Measurements from ENCODE around the gene TNNI2. TPM values are rescaled to one million over a fixed set of nuclear protein-coding genes. Genes with fewer than 3 reads are reported as not detected.

TNNI2 gene
- polyA plus RNA-seq, 1 donor from 2014 or later: not detected

DNA sequence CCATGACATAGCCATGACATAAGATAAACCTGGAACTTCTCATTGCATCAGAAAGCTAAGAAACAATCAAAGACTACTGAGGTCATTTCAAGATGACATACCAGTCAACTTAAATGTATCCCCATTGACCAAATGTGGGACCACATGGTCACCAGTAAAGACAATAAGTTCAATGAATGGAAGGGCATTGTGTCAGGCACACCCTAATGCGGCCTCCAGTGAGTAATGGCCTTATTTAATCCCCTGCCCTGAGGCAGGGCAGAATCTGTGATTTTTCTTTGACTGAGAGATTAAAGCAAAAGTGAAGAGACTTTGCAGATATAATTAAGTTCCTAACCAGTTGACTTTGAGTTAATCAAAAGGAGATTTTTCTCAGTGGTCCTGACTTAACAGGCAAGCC, 21.3 kb upstream of the TNNI2 start:
- Histone ChIP-seq H3K4me2 (ENCODE audit: low read length) (no peak overlapping the region), H3K9me2 (ENCODE audit: insufficient read depth, low read length) (no peaks in the 10 kb centered on the region), H3F3A (ENCODE audit: insufficient read depth, low read length, poor library complexity, severe bottlenecking) (no peaks in the 10 kb centered on the region), H3K4me3 (ENCODE audit: low read length) (no peak overlapping the region), H3K27ac (ENCODE audit: low read length) (no peak overlapping the region), H3K27me3 (ENCODE audit: insufficient read depth, low read depth, low read length) (no peaks in the 10 kb centered on the region), H4K20me1 (ENCODE audit: insufficient read depth) (no peaks in the 10 kb centered on the region), H3K79me2 (replicated peaks; ENCODE audit: insufficient read depth, low read length) (no peaks in the 10 kb centered on the region), H3K9ac (ENCODE audit: low read length) (no peak overlapping the region), H3K36me3 (ENCODE audit: insufficient read depth, low read length) (no peaks in the 10 kb centered on the region), H3K9me3 (ENCODE audit: low read length) (no peaks in the 10 kb centered on the region), H2AFZ (ENCODE audit: low read depth, low read length) (no peak overlapping the region)
- TF ChIP-seq EZH2 (IDR thresholded peaks at IDR 0.05; ENCODE audit: borderline replicate concordance, insufficient read depth, low read length, poor library complexity, severe bottlenecking) (no peak), TAF1 (IDR thresholded peaks at IDR 0.05; ENCODE audit: low read depth) (no peak), SMC3 (conservative IDR thresholded peaks at IDR 0.05; ENCODE audit: poor library complexity) (no peak), RAD21 (conservative IDR thresholded peaks at IDR 0.05) (no peak), MXI1 (conservative IDR thresholded peaks at IDR 0.05; ENCODE audit: poor library complexity, severe bottlenecking) (no peak), EP300 (conservative IDR thresholded peaks at IDR 0.05; ENCODE audit: poor library complexity, severe bottlenecking) (no peak), POLR2AphosphoS5 (IDR thresholded peaks at IDR 0.05) (no peak)
- TF ChIP-seq, protein P1, sequence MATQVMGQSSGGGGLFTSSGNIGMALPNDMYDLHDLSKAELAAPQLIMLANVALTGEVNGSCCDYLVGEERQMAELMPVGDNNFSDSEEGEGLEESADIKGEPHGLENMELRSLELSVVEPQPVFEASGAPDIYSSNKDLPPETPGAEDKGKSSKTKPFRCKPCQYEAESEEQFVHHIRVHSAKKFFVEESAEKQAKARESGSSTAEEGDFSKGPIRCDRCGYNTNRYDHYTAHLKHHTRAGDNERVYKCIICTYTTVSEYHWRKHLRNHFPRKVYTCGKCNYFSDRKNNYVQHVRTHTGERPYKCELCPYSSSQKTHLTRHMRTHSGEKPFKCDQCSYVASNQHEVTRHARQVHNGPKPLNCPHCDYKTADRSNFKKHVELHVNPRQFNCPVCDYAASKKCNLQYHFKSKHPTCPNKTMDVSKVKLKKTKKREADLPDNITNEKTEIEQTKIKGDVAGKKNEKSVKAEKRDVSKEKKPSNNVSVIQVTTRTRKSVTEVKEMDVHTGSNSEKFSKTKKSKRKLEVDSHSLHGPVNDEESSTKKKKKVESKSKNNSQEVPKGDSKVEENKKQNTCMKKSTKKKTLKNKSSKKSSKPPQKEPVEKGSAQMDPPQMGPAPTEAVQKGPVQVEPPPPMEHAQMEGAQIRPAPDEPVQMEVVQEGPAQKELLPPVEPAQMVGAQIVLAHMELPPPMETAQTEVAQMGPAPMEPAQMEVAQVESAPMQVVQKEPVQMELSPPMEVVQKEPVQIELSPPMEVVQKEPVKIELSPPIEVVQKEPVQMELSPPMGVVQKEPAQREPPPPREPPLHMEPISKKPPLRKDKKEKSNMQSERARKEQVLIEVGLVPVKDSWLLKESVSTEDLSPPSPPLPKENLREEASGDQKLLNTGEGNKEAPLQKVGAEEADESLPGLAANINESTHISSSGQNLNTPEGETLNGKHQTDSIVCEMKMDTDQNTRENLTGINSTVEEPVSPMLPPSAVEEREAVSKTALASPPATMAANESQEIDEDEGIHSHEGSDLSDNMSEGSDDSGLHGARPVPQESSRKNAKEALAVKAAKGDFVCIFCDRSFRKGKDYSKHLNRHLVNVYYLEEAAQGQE (IDR thresholded peaks at IDR 0.05; ENCODE audit: borderline replicate concordance): no peak
- TF ChIP-seq, protein P2, sequence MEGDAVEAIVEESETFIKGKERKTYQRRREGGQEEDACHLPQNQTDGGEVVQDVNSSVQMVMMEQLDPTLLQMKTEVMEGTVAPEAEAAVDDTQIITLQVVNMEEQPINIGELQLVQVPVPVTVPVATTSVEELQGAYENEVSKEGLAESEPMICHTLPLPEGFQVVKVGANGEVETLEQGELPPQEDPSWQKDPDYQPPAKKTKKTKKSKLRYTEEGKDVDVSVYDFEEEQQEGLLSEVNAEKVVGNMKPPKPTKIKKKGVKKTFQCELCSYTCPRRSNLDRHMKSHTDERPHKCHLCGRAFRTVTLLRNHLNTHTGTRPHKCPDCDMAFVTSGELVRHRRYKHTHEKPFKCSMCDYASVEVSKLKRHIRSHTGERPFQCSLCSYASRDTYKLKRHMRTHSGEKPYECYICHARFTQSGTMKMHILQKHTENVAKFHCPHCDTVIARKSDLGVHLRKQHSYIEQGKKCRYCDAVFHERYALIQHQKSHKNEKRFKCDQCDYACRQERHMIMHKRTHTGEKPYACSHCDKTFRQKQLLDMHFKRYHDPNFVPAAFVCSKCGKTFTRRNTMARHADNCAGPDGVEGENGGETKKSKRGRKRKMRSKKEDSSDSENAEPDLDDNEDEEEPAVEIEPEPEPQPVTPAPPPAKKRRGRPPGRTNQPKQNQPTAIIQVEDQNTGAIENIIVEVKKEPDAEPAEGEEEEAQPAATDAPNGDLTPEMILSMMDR (IDR thresholded peaks at IDR 0.05; ENCODE audit: poor library complexity, severe bottlenecking): no peak

DNA sequence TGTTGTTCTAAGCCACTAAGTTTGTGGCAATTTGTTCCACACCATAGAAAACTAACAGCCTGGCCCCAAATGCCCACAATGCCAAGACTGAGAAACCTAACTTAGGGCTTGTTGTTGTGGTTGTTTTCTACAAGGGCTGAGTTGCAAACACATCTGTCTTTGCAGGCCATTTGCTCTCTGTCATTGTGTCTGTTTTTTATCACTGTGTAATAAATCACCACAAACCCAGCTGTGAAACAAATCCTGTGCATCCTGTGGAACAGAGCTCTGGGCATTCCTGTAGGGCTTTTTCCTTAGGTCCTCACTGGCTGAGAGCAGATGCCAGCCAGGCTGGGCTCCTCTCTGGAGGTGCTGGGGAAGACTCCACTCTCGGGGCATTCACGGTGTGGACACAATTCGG, 19.7 kb upstream of the TNNI2 start:
- TF ChIP-seq MXI1 (conservative IDR thresholded peaks at IDR 0.05; ENCODE audit: poor library complexity, severe bottlenecking) (no peak), EP300 (conservative IDR thresholded peaks at IDR 0.05; ENCODE audit: poor library complexity, severe bottlenecking) (no peak), RAD21 (conservative IDR thresholded peaks at IDR 0.05) (no peak), SMC3 (conservative IDR thresholded peaks at IDR 0.05; ENCODE audit: poor library complexity) (no peak), TAF1 (IDR thresholded peaks at IDR 0.05; ENCODE audit: low read depth) (no peak), POLR2AphosphoS5 (IDR thresholded peaks at IDR 0.05) (no peak), EZH2 (IDR thresholded peaks at IDR 0.05; ENCODE audit: borderline replicate concordance, insufficient read depth, low read length, poor library complexity, severe bottlenecking) (no peak)
- TF ChIP-seq, protein P1 (IDR thresholded peaks at IDR 0.05; ENCODE audit: borderline replicate concordance): no peak
- TF ChIP-seq, protein P2 (IDR thresholded peaks at IDR 0.05; ENCODE audit: poor library complexity, severe bottlenecking): no peak
- Histone ChIP-seq H3K27me3 (ENCODE audit: insufficient read depth, low read depth, low read length) (no peaks in the 10 kb centered on the region), H3K9ac (ENCODE audit: low read length) (no peak overlapping the region), H3K79me2 (replicated peaks; ENCODE audit: insufficient read depth, low read length) (no peaks in the 10 kb centered on the region), H3K4me2 (ENCODE audit: low read length) (no peak overlapping the region), H2AFZ (ENCODE audit: low read depth, low read length) (no peak overlapping the region), H3K27ac (ENCODE audit: low read length) (no peak overlapping the region), H3K4me3 (ENCODE audit: low read length) (no peak overlapping the region), H3K9me3 (ENCODE audit: low read length) (no peaks in the 10 kb centered on the region), H3F3A (ENCODE audit: insufficient read depth, low read length, poor library complexity, severe bottlenecking) (no peaks in the 10 kb centered on the region), H4K20me1 (ENCODE audit: insufficient read depth) (no peaks in the 10 kb centered on the region), H3K9me2 (ENCODE audit: insufficient read depth, low read length) (no peaks in the 10 kb centered on the region), H3K36me3 (ENCODE audit: insufficient read depth, low read length) (no peaks in the 10 kb centered on the region)
